PC-9 (cell line): ENCODE results near the gene RPTOR. TPM values are rescaled to one million over a fixed set of nuclear protein-coding genes. Genes with fewer than 3 reads are reported as not detected.

Experiments used
- BruUV-seq: library from RNA; stranded (reverse); fragments of 400-500 nt; replicated peaks from 2 replicates; lab custom pipeline; 2021; lab: Mats Ljungman, UMichigan
- CTCF ChIA-PET: fragments of 300-600 bp; sonication (Branson Sonifier 250); formaldehyde crosslinking; loops from one replicate; lab custom pipeline; 2022; ENCODE audit warnings: antibody characterized with exemption; lab: Charles Lee
- POLR2A ChIA-PET: fragments of 300-600 bp; sonication (Branson Sonifier 250); formaldehyde crosslinking; loops from one replicate; lab custom pipeline; 2022; ENCODE audit warnings: antibody characterized with exemption; ENCODE audit not compliant: unreplicated experiment; lab: Charles Lee
- DNase-seq, 2 experiments: peaks; one replicate each; pipeline versions ENCODE4 v3.0.0 to v3.0.0-alpha.2; 2015 to 2022; ENCODE audit warnings: mixed read lengths in 1 of 2
- H2AFZ ChIP-seq: fragments of 200-600 bp; sonication (generic); 2 replicates; pipeline ENCODE4 v1.8.1; 2017; ENCODE audit warnings: antibody characterized with exemption
- H3F3A ChIP-seq: fragments of 200-600 bp; sonication (generic); 2 replicates; pipeline ENCODE4 v1.8.1; 2017; ENCODE audit warnings: antibody characterized with exemption, mild to moderate bottlenecking, low read depth; ENCODE audit not compliant: insufficient read depth
- H3K27ac ChIP-seq: fragments of 200-600 bp; sonication (generic); 2 replicates; pipeline ENCODE4 v1.6.1; 2016; ENCODE audit warnings: mixed run types
- H3K27me3 ChIP-seq: fragments of 200-600 bp; sonication (generic); 2 replicates; pipeline ENCODE4 v1.6.1; 2016; ENCODE audit warnings: low read depth, mixed run types; ENCODE audit not compliant: insufficient read depth
- H3K36me3 ChIP-seq: fragments of 200-600 bp; sonication (generic); 2 replicates; pipeline ENCODE4 v1.6.1; 2016; ENCODE audit warnings: low read depth, mixed run types
- H3K4me1 ChIP-seq: fragments of 200-600 bp; sonication (generic); replicated peaks from 2 replicates; pipeline ENCODE4 v1.6.1; 2016; ENCODE audit warnings: mixed run types; ENCODE audit not compliant: insufficient read depth
- H3K4me2 ChIP-seq: fragments of 200-600 bp; sonication (generic); 2 replicates; pipeline ENCODE4 v1.6.1; 2017; ENCODE audit warnings: mixed run types
- H3K4me3 ChIP-seq: fragments of 200-600 bp; sonication (generic); 2 replicates; pipeline ENCODE4 v1.6.1; 2016; ENCODE audit warnings: mixed run types
- H3K79me2 ChIP-seq: fragments of 200-600 bp; sonication (generic); 2 replicates; pipeline ENCODE4 v1.6.1; 2017; ENCODE audit warnings: low read depth, mixed run types
- H3K9me2 ChIP-seq: fragments of 200-600 bp; sonication (generic); 2 replicates; pipeline ENCODE4 v1.8.1; 2017; ENCODE audit warnings: mild to moderate bottlenecking; ENCODE audit not compliant: insufficient read depth
- H3K9me3 ChIP-seq: fragments of 200-600 bp; sonication (generic); 2 replicates; pipeline ENCODE4 v1.8.1; 2016; ENCODE audit warnings: low read depth; ENCODE audit not compliant: insufficient read depth
- H4K20me1 ChIP-seq: fragments of 200-600 bp; sonication (generic); 2 replicates; pipeline ENCODE4 v1.8.1; 2017; ENCODE audit not compliant: insufficient read depth
- EZH2 ChIP-seq: fragments of 200-600 bp; sonication (generic); IDR thresholded peaks from 2 replicates; pipeline ENCODE4 v1.8.0; 2017; ENCODE audit warnings: antibody characterized with exemption, low read depth
- intact Hi-C: fragments of 100-400 bp; cut with micrococcal nuclease; formaldehyde crosslinking; loops from one replicate; pipeline ENCODE4 v1.10.0; 2022; ENCODE audit not compliant: unreplicated experiment
- total RNA-seq: library from RNA; stranded (reverse); gene quantifications from 2 replicates; pipeline ENCODE4 v1.2.3, GENCODE V29; 2021
- TF ChIP-seq, protein P1 (sequence below): fragments of 200-600 bp; sonication (generic); conservative IDR thresholded peaks from 2 replicates; pipeline ENCODE4 v1.6.1; 2017; ENCODE audit warnings: mixed run types, antibody characterized with exemption, mild to moderate bottlenecking, moderate library complexity

Gene RPTOR
- total RNA-seq, 1 experiment from 2014 or later: 50.8 TPM

DNA sequence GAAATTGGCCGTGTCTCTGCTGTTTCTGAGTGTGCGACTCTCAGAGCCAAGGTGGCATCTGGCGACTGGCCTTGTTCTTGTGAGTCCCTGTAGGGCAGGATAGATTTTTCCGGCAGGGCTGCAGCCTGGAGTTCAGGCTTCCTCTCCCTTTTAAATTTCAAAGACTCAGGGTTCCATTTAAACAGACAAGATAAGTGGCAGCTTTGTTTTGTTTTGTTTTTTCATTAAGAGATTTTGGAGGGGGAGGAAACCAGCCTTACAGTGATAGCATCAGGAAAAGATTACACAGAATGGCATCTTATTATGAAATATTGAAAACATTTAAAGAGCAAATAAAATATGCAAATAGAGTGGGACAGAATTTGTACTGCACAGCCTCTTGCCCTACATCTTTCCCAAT lies 151.3 kb downstream of the RPTOR start:
- H3K27ac ChIP-seq: no peak overlapping the region
- BruUV-seq: no TSS peak
- no peak overlapping the region for H2AFZ ChIP-seq
- H3K4me1 ChIP-seq: no peaks in the 10 kb centered on the region
- ChIA-PET POLR2A (no interaction called here), CTCF (no interaction called here)
- H3K79me2 ChIP-seq: peaks cover 11% of the 10 kb centered on the region; the same call in 1 of the 2 replicates
- no peaks in the 10 kb centered on the region for H3K9me3 ChIP-seq
- H3K36me3 ChIP-seq: no peaks in the 10 kb centered on the region
- H3K4me3 ChIP-seq: no peak overlapping the region
- H3K4me2 ChIP-seq: no peak overlapping the region
- intact Hi-C loops: no loop called here
- no peaks in the 10 kb centered on the region for H3K27me3 ChIP-seq
- H3F3A ChIP-seq: no peaks in the 10 kb centered on the region
- DNase-seq: no peak
- no peaks in the 10 kb centered on the region; the same call in 1 of the 2 replicates for H4K20me1 ChIP-seq
- H3K9me2 ChIP-seq: no peaks in the 10 kb centered on the region
- no peak for TF ChIP-seq EZH2
- TF ChIP-seq, protein P1, sequence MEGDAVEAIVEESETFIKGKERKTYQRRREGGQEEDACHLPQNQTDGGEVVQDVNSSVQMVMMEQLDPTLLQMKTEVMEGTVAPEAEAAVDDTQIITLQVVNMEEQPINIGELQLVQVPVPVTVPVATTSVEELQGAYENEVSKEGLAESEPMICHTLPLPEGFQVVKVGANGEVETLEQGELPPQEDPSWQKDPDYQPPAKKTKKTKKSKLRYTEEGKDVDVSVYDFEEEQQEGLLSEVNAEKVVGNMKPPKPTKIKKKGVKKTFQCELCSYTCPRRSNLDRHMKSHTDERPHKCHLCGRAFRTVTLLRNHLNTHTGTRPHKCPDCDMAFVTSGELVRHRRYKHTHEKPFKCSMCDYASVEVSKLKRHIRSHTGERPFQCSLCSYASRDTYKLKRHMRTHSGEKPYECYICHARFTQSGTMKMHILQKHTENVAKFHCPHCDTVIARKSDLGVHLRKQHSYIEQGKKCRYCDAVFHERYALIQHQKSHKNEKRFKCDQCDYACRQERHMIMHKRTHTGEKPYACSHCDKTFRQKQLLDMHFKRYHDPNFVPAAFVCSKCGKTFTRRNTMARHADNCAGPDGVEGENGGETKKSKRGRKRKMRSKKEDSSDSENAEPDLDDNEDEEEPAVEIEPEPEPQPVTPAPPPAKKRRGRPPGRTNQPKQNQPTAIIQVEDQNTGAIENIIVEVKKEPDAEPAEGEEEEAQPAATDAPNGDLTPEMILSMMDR: no peak

DNA sequence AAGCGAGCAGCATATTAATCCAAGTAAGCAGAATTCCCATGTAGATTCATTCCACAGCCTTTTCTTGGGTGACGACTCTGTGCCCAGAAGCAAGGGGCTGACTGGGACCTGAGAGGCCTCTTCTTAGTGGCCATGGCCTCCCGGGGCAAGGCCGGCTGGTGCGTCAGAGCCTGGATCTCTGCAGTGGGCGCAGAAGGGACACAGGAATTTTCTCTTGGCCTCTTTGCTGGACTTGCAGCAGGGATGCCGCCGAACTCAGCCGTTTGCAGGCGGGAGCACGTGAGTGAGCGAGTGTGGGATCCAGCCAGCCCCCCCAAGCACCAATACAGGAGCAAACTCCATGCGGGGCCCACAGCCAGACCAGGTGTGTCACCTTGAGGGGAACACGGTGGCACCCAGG lies 151.8 kb downstream of the RPTOR start:
- no peak overlapping the region for H3K4me3 ChIP-seq
- no peak overlapping the region for H3K4me2 ChIP-seq
- H2AFZ ChIP-seq: no peak overlapping the region
- H3K9me3 ChIP-seq: no peaks in the 10 kb centered on the region
- H3K9me2 ChIP-seq: no peaks in the 10 kb centered on the region
- H3K36me3 ChIP-seq: no peaks in the 10 kb centered on the region
- H3K4me1 ChIP-seq: no peaks in the 10 kb centered on the region
- H3K27me3 ChIP-seq: no peaks in the 10 kb centered on the region
- BruUV-seq: no TSS peak
- intact Hi-C loops: no loop called here
- DNase-seq: no peak
- no peaks in the 10 kb centered on the region for H3F3A ChIP-seq
- H3K79me2 ChIP-seq: peaks cover 11% of the 10 kb centered on the region; the same call in 1 of the 2 replicates
- H4K20me1 ChIP-seq: no peaks in the 10 kb centered on the region; the same call in 1 of the 2 replicates
- ChIA-PET POLR2A (no interaction called here), CTCF (no interaction called here)
- H3K27ac ChIP-seq: no peak overlapping the region
- no peak for TF ChIP-seq EZH2
- TF ChIP-seq, protein P1: no peak

- Histone ChIP-seq H3F3A (no peaks in the 10 kb centered on the region), H3K9me3 (no peaks in the 10 kb centered on the region), H3K4me1 (no peaks in the 10 kb centered on the region), H3K4me2 (no peak overlapping the region), H3K36me3 (no peaks in the 10 kb centered on the region), H4K20me1 (no peaks in the 10 kb centered on the region; the same call in 1 of the 2 replicates), H3K4me3 (no peak overlapping the region), H3K27ac (no peak overlapping the region), H3K27me3 (no peaks in the 10 kb centered on the region), H2AFZ (no peak overlapping the region), H3K79me2 (peaks cover 11% of the 10 kb centered on the region; the same call in 1 of the 2 replicates), H3K9me2 (no peaks in the 10 kb centered on the region)
- ChIA-PET CTCF (no interaction called here), POLR2A (no interaction called here)
- TF ChIP-seq, protein P1: no peak
- TF ChIP-seq EZH2: no peak
- DNase-seq: no peak
- no TSS peak for BruUV-seq
- intact Hi-C loops: no loop called here
These were observed 152.3 kb downstream of the RPTOR start for GRCh38 chr17:80696964-80697363.
